ENCODE data around the gene GHITM.
A peak's percentile ranks its signal among the peaks of the same experiment; 100 is the strongest.

Gene GHITM

DNA sequence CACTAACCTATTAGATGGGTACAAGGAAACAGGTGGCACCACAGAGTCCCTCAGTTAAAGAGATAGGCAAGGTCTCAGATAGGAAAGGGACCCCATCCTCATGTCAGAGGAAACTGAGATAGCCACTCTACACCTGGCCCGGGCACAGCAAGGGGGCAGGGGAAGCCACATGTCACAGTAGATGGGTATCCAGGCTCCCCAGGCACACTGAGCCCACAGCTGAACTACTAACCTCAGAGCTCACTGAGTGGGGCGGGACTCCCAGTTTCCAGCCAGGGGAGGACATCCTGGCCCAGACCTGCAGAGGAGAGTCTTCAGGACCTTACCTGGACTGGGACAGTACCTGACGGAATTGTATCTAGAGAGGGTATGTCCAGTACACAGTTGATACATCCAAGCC, 51.3 kb downstream of the GHITM start:
- no peak for DNase-seq (ENCODE audit: low read depth)
- H3K4me3 ChIP-seq (ENCODE audit: low read length) = no peak overlapping the region
- TF ChIP-seq, protein P1, sequence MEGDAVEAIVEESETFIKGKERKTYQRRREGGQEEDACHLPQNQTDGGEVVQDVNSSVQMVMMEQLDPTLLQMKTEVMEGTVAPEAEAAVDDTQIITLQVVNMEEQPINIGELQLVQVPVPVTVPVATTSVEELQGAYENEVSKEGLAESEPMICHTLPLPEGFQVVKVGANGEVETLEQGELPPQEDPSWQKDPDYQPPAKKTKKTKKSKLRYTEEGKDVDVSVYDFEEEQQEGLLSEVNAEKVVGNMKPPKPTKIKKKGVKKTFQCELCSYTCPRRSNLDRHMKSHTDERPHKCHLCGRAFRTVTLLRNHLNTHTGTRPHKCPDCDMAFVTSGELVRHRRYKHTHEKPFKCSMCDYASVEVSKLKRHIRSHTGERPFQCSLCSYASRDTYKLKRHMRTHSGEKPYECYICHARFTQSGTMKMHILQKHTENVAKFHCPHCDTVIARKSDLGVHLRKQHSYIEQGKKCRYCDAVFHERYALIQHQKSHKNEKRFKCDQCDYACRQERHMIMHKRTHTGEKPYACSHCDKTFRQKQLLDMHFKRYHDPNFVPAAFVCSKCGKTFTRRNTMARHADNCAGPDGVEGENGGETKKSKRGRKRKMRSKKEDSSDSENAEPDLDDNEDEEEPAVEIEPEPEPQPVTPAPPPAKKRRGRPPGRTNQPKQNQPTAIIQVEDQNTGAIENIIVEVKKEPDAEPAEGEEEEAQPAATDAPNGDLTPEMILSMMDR (IDR thresholded peaks at IDR 0.05; ENCODE audit: insufficient read depth, low read depth, low read length, missing control alignments) = no peak

DNA sequence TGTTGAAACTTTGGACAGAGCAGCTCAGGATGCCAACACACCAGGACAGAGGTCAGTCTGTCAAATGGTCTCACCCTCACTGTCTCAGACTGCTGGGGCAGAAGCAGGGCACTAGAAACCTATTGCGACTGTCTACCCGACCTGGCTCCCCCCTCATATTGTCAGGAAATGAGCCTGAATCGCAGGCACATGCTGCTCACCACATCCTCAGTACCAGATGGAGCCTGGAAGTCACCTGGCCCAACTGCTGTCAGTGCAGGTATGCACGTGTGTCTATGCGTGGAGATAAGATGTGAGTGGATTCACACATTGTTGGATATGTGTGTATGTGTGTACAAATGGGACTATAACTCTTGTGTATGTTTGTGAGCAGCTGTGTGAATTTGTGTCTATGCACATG, 51.8 kb downstream of the GHITM start:
- DNase-seq (ENCODE audit: low read depth) = no peak
- TF ChIP-seq, protein P1 (IDR thresholded peaks at IDR 0.05; ENCODE audit: insufficient read depth, low read depth, low read length, missing control alignments) = no peak
- no peak overlapping the region for H3K4me3 ChIP-seq (ENCODE audit: low read length)

DNA sequence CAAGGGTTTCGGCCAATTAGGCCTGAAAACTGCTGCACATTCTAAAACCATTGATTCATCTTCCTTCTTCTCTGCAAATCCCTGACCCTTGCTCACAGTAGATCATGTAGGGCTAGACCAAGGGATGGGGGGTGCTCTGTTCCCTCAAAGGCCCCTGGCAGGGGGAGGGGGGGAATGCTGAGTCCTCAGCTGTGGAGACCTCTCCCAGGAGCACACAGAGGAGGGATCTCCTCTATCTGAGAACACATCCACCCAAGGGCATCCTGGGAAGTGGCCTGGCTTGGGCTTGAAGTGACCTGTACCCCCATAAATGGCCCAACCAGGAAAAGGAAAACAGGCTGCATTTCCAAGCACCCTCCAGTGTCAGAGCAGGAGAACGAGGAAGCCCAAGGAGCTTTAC, 54.0 kb downstream of the GHITM start:
- DNase-seq (ENCODE audit: low read depth) = no peak
- TF ChIP-seq, protein P1 (IDR thresholded peaks at IDR 0.05; ENCODE audit: insufficient read depth, low read depth, low read length, missing control alignments) = no peak
- no peak overlapping the region for H3K4me3 ChIP-seq (ENCODE audit: low read length)

DNA sequence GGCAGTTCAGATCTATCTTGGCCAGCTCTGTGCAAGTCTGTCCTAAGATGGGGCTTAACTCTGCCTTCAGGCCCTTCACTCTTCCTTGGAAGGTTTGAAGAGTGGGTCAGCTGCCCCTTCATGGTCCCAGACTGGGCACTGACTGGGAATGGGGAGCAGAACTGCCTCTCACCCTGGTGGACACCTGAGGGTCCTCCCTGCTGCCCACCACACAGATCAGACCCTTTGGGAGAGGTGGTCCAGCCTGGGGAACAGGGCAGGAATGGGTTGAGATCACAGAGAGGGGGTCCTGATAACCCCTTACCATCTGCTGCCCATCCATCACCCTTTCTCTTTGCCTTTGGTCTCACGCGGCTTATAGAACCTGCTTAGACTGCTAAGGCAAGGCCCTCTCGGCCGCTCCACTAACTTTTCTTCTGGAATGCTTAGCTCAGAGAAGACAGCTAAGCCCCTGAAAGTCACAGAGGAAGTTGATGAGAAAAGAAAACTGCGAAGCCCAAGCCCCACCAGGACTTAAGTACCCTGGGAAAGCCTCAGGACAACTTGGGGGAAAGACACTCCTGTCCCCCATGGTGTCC, 54.6 kb downstream of the GHITM start:
- no peak for DNase-seq (ENCODE audit: low read depth)
- TF ChIP-seq, protein P1 (IDR thresholded peaks at IDR 0.05; ENCODE audit: insufficient read depth, low read depth, low read length, missing control alignments) = no peak
- H3K4me3 ChIP-seq (ENCODE audit: low read length) = peak overlapping the region; percentile 62

DNA sequence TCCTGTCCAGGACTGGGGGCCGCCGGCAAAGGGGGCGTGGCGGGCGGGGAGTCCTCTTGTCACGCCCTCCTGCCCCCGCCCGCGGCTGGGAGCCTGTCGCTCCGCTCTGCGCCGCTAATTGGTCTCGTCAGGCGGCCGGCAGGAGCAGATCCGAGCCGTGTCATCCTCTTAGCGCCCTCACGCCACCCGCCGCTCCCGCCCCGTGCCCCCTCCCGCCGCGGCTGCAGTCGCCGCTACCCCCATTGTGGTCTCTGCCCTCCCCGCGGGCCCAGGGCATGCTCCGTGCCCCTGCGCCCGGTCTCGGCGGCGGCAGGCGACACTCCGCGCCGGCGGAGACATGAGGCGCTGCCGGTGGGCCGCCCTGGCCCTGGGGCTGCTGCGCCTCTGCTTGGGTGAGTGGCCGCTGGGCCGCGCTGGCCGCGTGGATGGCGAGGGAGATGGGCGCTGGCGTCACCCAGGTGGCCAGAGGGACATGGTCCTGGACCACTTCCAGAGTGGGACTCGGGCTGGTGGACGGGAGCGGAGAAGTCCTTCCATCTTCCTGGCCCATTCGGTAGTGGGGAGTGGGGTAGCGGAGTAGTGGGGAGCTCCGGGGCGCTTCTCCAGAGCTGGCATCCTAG, 55.2 kb downstream of the GHITM start, which contains the start of gene CDHR1:
TSS of gene CDHR1 (plus strand) at position 114 of the 620 bp plus-strand sequence. CDS start at position 338, 224 bp downstream.
- H3K4me3 ChIP-seq (ENCODE audit: low read length) = peak within 1 kb of the TSS; percentile 62
- peak; percentile 63 for DNase-seq (ENCODE audit: low read depth)
- TF ChIP-seq, protein P1 (IDR thresholded peaks at IDR 0.05; ENCODE audit: insufficient read depth, low read depth, low read length, missing control alignments) = no peak

DNA sequence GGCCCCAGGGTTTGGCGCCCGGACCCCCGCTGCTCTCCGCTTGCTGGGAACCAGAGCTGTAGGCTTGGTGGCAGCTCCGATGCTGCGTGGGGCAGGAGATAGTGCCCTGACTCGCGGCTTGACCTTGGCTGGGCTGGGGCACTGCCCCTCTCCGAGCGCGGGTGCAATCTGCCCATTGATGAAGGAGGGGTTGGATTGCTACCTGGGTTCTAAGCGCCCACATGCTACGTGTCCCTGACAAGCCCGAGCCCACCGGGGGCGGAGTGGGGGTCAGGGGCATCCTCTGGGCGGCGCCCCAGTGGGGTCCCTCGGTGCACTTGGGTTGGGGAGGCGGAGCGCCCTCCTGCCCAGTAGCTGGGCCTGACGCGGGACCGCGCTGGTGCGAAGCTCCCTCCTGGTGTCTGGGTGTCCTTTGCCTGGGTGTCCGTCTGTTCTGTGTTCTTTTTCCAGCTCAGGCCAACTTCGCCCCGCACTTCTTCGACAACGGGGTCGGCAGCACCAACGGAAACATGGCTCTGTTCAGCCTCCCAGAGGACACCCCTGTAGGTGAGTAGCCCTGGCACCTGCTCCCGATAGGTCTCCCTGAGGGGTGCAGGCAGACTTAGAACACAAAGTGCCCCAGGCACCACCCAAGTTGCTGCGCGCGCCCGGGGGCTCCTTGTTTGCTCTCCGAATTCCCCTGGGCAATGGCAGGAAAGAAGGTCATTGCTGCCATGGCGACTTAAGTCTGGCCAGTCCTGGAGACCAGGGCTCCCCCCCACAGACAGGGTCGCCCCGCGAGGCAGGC, 55.9 kb downstream of the GHITM start:
- peak overlapping the region; percentile 62 for H3K4me3 ChIP-seq (ENCODE audit: low read length)
- no peak for DNase-seq (ENCODE audit: low read depth)
- TF ChIP-seq, protein P1 (IDR thresholded peaks at IDR 0.05; ENCODE audit: insufficient read depth, low read depth, low read length, missing control alignments) = no peak
